ENCODE results near the gene COL4A2.

Gene COL4A2

GRCh38 chr13:110463871-110464510 is 156.9 kb downstream of the COL4A2 start:
- no peak for DNase-seq (ENCODE audit: low read depth)
- no peak overlapping the region for H3K4me3 ChIP-seq (ENCODE audit: low read depth, low read length)
- TF ChIP-seq, protein P1, sequence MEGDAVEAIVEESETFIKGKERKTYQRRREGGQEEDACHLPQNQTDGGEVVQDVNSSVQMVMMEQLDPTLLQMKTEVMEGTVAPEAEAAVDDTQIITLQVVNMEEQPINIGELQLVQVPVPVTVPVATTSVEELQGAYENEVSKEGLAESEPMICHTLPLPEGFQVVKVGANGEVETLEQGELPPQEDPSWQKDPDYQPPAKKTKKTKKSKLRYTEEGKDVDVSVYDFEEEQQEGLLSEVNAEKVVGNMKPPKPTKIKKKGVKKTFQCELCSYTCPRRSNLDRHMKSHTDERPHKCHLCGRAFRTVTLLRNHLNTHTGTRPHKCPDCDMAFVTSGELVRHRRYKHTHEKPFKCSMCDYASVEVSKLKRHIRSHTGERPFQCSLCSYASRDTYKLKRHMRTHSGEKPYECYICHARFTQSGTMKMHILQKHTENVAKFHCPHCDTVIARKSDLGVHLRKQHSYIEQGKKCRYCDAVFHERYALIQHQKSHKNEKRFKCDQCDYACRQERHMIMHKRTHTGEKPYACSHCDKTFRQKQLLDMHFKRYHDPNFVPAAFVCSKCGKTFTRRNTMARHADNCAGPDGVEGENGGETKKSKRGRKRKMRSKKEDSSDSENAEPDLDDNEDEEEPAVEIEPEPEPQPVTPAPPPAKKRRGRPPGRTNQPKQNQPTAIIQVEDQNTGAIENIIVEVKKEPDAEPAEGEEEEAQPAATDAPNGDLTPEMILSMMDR (IDR thresholded peaks at IDR 0.05; ENCODE audit: insufficient read depth, low read depth, low read length, missing control alignments), result no peak

- DNase-seq (ENCODE audit: low read depth), result no peak
- H3K4me3 ChIP-seq (ENCODE audit: low read depth, low read length), result no peak overlapping the region
- TF ChIP-seq, protein P1 (IDR thresholded peaks at IDR 0.05; ENCODE audit: insufficient read depth, low read depth, low read length, missing control alignments), result no peak
These were observed 157.7 kb downstream of the COL4A2 start for GRCh38 chr13:110464556-110465333.

DNA sequence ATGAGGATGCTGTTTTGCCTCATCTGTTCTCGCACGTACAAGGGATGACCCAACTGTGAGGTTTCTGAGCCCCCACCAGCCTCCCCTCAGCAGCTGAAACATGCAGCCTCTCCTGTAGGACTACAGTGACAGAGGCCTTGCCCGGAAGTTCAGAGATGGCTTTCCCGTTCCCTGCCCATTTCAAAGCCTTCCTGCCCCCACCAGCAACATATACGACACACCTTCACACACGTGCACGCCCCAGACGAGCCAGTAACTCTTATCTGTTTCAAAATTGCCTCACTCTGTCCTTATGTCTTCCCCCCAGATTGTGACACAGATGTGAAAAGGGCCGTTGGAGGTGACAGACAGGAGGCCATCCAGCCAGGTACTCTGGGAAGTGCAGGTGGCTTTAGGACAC is 158.6 kb downstream of the COL4A2 start:
- H3K4me3 ChIP-seq (ENCODE audit: low read depth, low read length), result no peak overlapping the region
- no peak for DNase-seq (ENCODE audit: low read depth)
- TF ChIP-seq, protein P1 (IDR thresholded peaks at IDR 0.05; ENCODE audit: insufficient read depth, low read depth, low read length, missing control alignments), result no peak

DNA sequence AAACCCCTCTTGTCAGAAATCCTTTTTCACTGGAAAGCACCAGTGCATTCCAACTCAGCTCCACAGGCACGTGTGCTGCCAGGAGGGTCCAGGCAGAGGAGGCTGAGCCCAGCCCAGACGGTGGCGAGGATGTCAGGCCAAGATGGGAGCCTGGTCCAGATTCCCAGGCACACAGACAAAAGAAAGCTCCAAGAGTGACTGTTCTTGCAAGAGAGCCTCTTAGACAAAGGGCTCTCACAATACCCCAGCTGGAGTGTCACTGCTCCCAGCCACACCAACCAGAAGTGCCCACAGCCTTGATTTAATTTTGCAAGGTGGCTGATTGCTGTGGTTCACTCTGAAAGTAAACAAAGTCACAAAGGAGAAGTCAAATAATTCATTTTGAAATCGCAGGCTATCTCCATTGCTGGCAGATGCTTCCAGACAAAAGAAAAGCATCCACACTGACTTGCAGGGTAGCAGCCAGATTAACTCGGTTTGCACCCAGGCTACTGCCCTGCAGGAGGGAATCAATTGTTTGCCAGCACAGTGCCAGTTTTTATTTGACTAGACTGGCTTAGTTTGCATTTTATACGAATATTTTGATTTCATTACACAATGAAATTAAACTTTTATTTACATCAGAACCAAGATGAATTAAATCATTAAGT is 159.3 kb downstream of the COL4A2 start:
- TF ChIP-seq, protein P1 (IDR thresholded peaks at IDR 0.05; ENCODE audit: insufficient read depth, low read depth, low read length, missing control alignments), result no peak
- no peak for DNase-seq (ENCODE audit: low read depth)
- H3K4me3 ChIP-seq (ENCODE audit: low read depth, low read length), result no peak overlapping the region

- no peak for DNase-seq (ENCODE audit: low read depth)
These were observed 160.5 kb downstream of the COL4A2 start for GRCh38 chr13:110467516-110468110.

DNA sequence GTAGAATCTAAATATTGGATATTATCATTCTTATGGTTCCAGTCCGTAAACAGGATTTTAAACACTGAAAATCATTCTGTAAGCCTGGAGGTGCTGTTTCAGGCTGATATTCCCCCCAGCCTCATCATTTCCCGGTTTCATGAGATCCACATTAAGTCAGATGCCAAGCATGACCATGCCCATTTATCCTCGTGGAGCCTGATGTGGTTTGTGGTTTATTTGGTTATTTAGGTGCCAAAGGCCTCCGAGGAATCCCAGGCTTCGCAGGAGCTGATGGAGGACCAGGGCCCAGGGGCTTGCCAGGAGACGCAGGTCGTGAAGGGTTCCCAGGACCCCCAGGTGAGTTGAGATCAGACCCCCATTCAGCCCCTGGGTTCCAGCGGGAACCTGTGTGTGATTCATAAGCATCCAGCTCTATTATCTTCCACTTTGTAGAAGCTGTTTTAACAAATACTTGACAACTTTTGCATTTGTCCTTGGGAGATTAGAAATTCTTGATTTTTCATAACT is 162.0 kb downstream of the COL4A2 start:
- no peak overlapping the region for H3K4me3 ChIP-seq (ENCODE audit: low read depth, low read length)
- TF ChIP-seq, protein P1 (IDR thresholded peaks at IDR 0.05; ENCODE audit: insufficient read depth, low read depth, low read length, missing control alignments), result no peak
- no peak for DNase-seq (ENCODE audit: low read depth)

More at GRCh38 chr13:110467516-110468110, 160.5 kb downstream of the COL4A2 start:
- TF ChIP-seq, protein P1 (IDR thresholded peaks at IDR 0.05; ENCODE audit: insufficient read depth, low read depth, low read length, missing control alignments), result no peak
- H3K4me3 ChIP-seq (ENCODE audit: low read depth, low read length), result no peak overlapping the region
